ENCODE data around the gene MACC1. TPM values are rescaled to one million over a fixed set of nuclear protein-coding genes. Genes with fewer than 3 reads are reported as not detected.

MACC1 gene
- total and polyA plus RNA-seq, 2 experiments from 2014 or later, result 3.4 to 13.4 TPM

GRCh38 chr7:20151708-20152456 lies 65.3 kb downstream of the MACC1 start:
- Mint-ChIP-seq H3K27ac (no peak overlapping the region; the same call in 1 of the 2 replicates), H3K4me3 (no peak overlapping the region), H3K27me3 (ENCODE audit: insufficient read depth, low read depth, poor library complexity) (peaks cover 2% of the 10 kb centered on the region), H3K9me3 (no peaks in the 10 kb centered on the region), H3K4me1 (no peaks in the 10 kb centered on the region), H3K36me3 (ENCODE audit: low read depth) (peaks cover 8% of the 10 kb centered on the region; the same call in 2 of the 3 replicates)
- H3K27ac ChIP-seq (ENCODE audit: low read depth), result no peak overlapping the region
- no peak for TF ChIP-seq ZNF114 (CRISPR knock-in tag; IDR thresholded peaks at IDR 0.05)
- no peak for TF ChIP-seq STAT1 (IDR thresholded peaks at IDR 0.05; ENCODE audit: unreplicated experiment)
- TF ChIP-seq EZH2phosphoT487 (IDR thresholded peaks at IDR 0.05; ENCODE audit: unreplicated experiment), result no peak
- H3K4me2 ChIP-seq, result no peak overlapping the region
- no peak overlapping the region for H3K4me3 ChIP-seq
- no peaks in the 10 kb centered on the region for H3F3A ChIP-seq (replicated peaks; ENCODE audit: low read depth)
- H3K79me2 ChIP-seq (replicated peaks; ENCODE audit: insufficient read depth), result no peaks in the 10 kb centered on the region
- no peaks in the 10 kb centered on the region for H3K4me1 ChIP-seq (ENCODE audit: insufficient read depth)
- ATAC-seq, result no peak
- no peaks in the 10 kb centered on the region for H3K36me3 ChIP-seq (ENCODE audit: insufficient read depth)
- no peak overlapping the region for H2AFZ ChIP-seq
- H3K27me3 ChIP-seq (ENCODE audit: insufficient read depth), result no peaks in the 10 kb centered on the region
- DNase-seq (ENCODE audit: low spot score), result no peak
- no peaks in the 10 kb centered on the region for H3K9me2 ChIP-seq (ENCODE audit: insufficient read depth)
- no peaks in the 10 kb centered on the region for H4K20me1 ChIP-seq (replicated peaks; ENCODE audit: insufficient read depth)

GRCh38 chr7:20146451-20146850 lies 70.7 kb downstream of the MACC1 start:
- Histone ChIP-seq H3K27me3 (ENCODE audit: insufficient read depth) (no peaks in the 10 kb centered on the region), H3K36me3 (ENCODE audit: insufficient read depth) (no peaks in the 10 kb centered on the region), H3K4me3 (no peak overlapping the region), H3K4me2 (no peak overlapping the region), H3K79me2 (replicated peaks; ENCODE audit: insufficient read depth) (no peaks in the 10 kb centered on the region), H2AFZ (no peak overlapping the region), H3K9me2 (ENCODE audit: insufficient read depth) (no peaks in the 10 kb centered on the region), H3K4me1 (ENCODE audit: insufficient read depth) (no peaks in the 10 kb centered on the region), H4K20me1 (replicated peaks; ENCODE audit: insufficient read depth) (no peaks in the 10 kb centered on the region), H3K27ac (ENCODE audit: low read depth) (no peak overlapping the region), H3F3A (replicated peaks; ENCODE audit: low read depth) (no peaks in the 10 kb centered on the region)
- ATAC-seq, result no peak
- Mint-ChIP-seq H3K9me3 (no peaks in the 10 kb centered on the region), H3K27ac (no peak overlapping the region), H3K4me3 (no peak overlapping the region), H3K36me3 (ENCODE audit: low read depth) (peaks cover 13% of the 10 kb centered on the region), H3K27me3 (ENCODE audit: insufficient read depth, low read depth, poor library complexity) (peaks cover 2% of the 10 kb centered on the region), H3K4me1 (0 out of 3 replicates have a peak, but pooled peaks cover 3% of the 10 kb centered on the region)
- DNase-seq (ENCODE audit: low spot score), result no peak
- no peak for TF ChIP-seq REST (IDR thresholded peaks at IDR 0.05; ENCODE audit: unreplicated experiment)
- TF ChIP-seq CTCF (conservative IDR thresholded peaks at IDR 0.05; ENCODE audit: low read depth in 2 of 2), result no peak
- no peak for TF ChIP-seq ZNF462 (CRISPR knock-in tag; IDR thresholded peaks at IDR 0.05)
- TF ChIP-seq NANOG (IDR thresholded peaks at IDR 0.05; ENCODE audit: borderline replicate concordance), result no peak
- TF ChIP-seq ETS1 (IDR thresholded peaks at IDR 0.05), result no peak

All from GM23338 (cell line).